ENCODE measurements around the gene NRBF2.
"Not testable (repeated sequence)": the region's sequence is repeated elsewhere in the genome, so short reads cannot be mapped to it uniquely, and the experiment has no call there.

- not testable (repeated sequence) for TF ChIP-seq POLR2AphosphoS5, CTCF, POLR2A (IDR thresholded peaks at IDR 0.05)
Observed at GRCh38 chr10:63083406-63083805, 49.7 kb upstream of the NRBF2 start.
